HL-60 (cell line): ENCODE results near the gene TLCD4.

Experiments used
- GABPA ChIP-seq: IDR thresholded peaks from 2 replicates; pipeline ENCODE4 v1.6.1; 2012; ENCODE audit warnings: low read depth
- POLR2AphosphoS5 ChIP-seq: IDR thresholded peaks from 2 replicates; pipeline ENCODE4 v1.6.1; 2012; ENCODE audit warnings: low read depth
- SPI1 ChIP-seq: IDR thresholded peaks from 2 replicates; pipeline ENCODE4 v1.6.1; 2012; ENCODE audit warnings: low read depth, mild to moderate bottlenecking, borderline replicate concordance
- TF ChIP-seq, protein P1 (sequence below): IDR thresholded peaks from one replicate; pipeline ENCODE4 v1.5.1; 2011; ENCODE audit warnings: low read length, control low read depth, inconsistent platforms; ENCODE audit not compliant: insufficient read depth
- TF ChIP-seq, protein P2 (sequence below): IDR thresholded peaks from 2 replicates; pipeline ENCODE4 v1.6.1; 2012; ENCODE audit warnings: low read depth; ENCODE audit not compliant: insufficient replicate concordance

DNA sequence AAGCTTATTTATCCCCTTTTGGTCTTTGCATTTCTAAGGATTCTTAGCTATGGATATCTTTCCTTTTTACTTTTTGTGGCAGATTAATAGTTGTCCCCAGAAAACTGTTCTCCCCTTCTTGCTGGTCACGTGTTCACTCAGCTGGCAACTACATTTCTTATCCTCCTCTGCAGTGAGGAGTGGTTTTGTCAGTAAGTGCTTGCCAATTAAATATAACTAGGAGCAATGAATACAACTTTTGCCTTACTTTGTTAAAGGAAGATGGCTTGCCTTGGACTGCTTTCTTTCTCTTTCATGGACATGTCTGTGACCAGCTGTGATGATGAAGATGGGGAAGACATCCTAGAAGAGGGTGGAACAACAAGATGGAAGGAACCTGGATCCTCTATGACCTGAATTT is 28.9 kb upstream of the TLCD4 start:
- TF ChIP-seq, protein P1, sequence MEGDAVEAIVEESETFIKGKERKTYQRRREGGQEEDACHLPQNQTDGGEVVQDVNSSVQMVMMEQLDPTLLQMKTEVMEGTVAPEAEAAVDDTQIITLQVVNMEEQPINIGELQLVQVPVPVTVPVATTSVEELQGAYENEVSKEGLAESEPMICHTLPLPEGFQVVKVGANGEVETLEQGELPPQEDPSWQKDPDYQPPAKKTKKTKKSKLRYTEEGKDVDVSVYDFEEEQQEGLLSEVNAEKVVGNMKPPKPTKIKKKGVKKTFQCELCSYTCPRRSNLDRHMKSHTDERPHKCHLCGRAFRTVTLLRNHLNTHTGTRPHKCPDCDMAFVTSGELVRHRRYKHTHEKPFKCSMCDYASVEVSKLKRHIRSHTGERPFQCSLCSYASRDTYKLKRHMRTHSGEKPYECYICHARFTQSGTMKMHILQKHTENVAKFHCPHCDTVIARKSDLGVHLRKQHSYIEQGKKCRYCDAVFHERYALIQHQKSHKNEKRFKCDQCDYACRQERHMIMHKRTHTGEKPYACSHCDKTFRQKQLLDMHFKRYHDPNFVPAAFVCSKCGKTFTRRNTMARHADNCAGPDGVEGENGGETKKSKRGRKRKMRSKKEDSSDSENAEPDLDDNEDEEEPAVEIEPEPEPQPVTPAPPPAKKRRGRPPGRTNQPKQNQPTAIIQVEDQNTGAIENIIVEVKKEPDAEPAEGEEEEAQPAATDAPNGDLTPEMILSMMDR: no peak
- no peak for TF ChIP-seq POLR2AphosphoS5
- TF ChIP-seq, protein P2, sequence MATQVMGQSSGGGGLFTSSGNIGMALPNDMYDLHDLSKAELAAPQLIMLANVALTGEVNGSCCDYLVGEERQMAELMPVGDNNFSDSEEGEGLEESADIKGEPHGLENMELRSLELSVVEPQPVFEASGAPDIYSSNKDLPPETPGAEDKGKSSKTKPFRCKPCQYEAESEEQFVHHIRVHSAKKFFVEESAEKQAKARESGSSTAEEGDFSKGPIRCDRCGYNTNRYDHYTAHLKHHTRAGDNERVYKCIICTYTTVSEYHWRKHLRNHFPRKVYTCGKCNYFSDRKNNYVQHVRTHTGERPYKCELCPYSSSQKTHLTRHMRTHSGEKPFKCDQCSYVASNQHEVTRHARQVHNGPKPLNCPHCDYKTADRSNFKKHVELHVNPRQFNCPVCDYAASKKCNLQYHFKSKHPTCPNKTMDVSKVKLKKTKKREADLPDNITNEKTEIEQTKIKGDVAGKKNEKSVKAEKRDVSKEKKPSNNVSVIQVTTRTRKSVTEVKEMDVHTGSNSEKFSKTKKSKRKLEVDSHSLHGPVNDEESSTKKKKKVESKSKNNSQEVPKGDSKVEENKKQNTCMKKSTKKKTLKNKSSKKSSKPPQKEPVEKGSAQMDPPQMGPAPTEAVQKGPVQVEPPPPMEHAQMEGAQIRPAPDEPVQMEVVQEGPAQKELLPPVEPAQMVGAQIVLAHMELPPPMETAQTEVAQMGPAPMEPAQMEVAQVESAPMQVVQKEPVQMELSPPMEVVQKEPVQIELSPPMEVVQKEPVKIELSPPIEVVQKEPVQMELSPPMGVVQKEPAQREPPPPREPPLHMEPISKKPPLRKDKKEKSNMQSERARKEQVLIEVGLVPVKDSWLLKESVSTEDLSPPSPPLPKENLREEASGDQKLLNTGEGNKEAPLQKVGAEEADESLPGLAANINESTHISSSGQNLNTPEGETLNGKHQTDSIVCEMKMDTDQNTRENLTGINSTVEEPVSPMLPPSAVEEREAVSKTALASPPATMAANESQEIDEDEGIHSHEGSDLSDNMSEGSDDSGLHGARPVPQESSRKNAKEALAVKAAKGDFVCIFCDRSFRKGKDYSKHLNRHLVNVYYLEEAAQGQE: no peak
- TF ChIP-seq GABPA: no peak
- no peak for TF ChIP-seq SPI1
